ENCODE measurements around the gene IGFBP2.

Gene IGFBP2

GRCh38 chr2:216659276-216659675 lies 26.1 kb downstream of the IGFBP2 start:
- no peak overlapping the region for H3K9ac ChIP-seq (ENCODE audit: low read depth, low read length)
- peaks cover 27% of the 10 kb centered on the region for H3K36me3 ChIP-seq (ENCODE audit: insufficient read depth, low read length)
- H3K27me3 ChIP-seq (ENCODE audit: control insufficient read depth, insufficient read depth, low read length), result peaks cover 4% of the 10 kb centered on the region
- H3K9me3 ChIP-seq (replicated peaks; ENCODE audit: low read length), result no peaks in the 10 kb centered on the region
- no peak overlapping the region for H3K4me3 ChIP-seq (ENCODE audit: low read length)
- H3K4me1 ChIP-seq (ENCODE audit: control insufficient read depth, insufficient read depth, low read length), result peaks cover 15% of the 10 kb centered on the region
- H3K4me2 ChIP-seq (ENCODE audit: low read length), result no peak overlapping the region

GRCh38 chr2:216660496-216660895 lies 27.3 kb downstream of the IGFBP2 start:
- H3K4me1 ChIP-seq (ENCODE audit: control insufficient read depth, insufficient read depth, low read length), result peaks cover 19% of the 10 kb centered on the region
- no peak overlapping the region for H3K4me2 ChIP-seq (ENCODE audit: low read length)
- H3K36me3 ChIP-seq (ENCODE audit: insufficient read depth, low read length), result peaks cover 31% of the 10 kb centered on the region
- no peaks in the 10 kb centered on the region for H3K9me3 ChIP-seq (replicated peaks; ENCODE audit: low read length)
- peaks cover 4% of the 10 kb centered on the region for H3K27me3 ChIP-seq (ENCODE audit: control insufficient read depth, insufficient read depth, low read length)
- H3K9ac ChIP-seq (ENCODE audit: low read depth, low read length), result no peak overlapping the region
- H3K4me3 ChIP-seq (ENCODE audit: low read length), result no peak overlapping the region

GRCh38 chr2:216661051-216661450 lies 27.8 kb downstream of the IGFBP2 start:
- Histone ChIP-seq H3K9me3 (replicated peaks; ENCODE audit: low read length) (no peaks in the 10 kb centered on the region), H3K4me1 (ENCODE audit: control insufficient read depth, insufficient read depth, low read length) (peaks cover 19% of the 10 kb centered on the region), H3K27me3 (ENCODE audit: control insufficient read depth, insufficient read depth, low read length) (peaks cover 4% of the 10 kb centered on the region), H3K4me2 (ENCODE audit: low read length) (no peak overlapping the region), H3K36me3 (ENCODE audit: insufficient read depth, low read length) (peaks cover 31% of the 10 kb centered on the region), H3K4me3 (ENCODE audit: low read length) (no peak overlapping the region), H3K9ac (ENCODE audit: low read depth, low read length) (no peak overlapping the region)

- Histone ChIP-seq H3K4me1 (ENCODE audit: control insufficient read depth, insufficient read depth, low read length) (peaks cover 19% of the 10 kb centered on the region), H3K27me3 (ENCODE audit: control insufficient read depth, insufficient read depth, low read length) (peaks cover 4% of the 10 kb centered on the region), H3K9ac (ENCODE audit: low read depth, low read length) (no peak overlapping the region), H3K4me3 (ENCODE audit: low read length) (no peak overlapping the region), H3K36me3 (ENCODE audit: insufficient read depth, low read length) (peaks cover 25% of the 10 kb centered on the region), H3K4me2 (ENCODE audit: low read length) (no peak overlapping the region), H3K9me3 (replicated peaks; ENCODE audit: low read length) (no peaks in the 10 kb centered on the region)
These were observed 28.6 kb downstream of the IGFBP2 start for GRCh38 chr2:216661639-216662375.

- Histone ChIP-seq H3K4me3 (ENCODE audit: low read length) (no peak overlapping the region), H3K36me3 (ENCODE audit: insufficient read depth, low read length) (peaks cover 22% of the 10 kb centered on the region), H3K4me2 (ENCODE audit: low read length) (no peak overlapping the region), H3K4me1 (ENCODE audit: control insufficient read depth, insufficient read depth, low read length) (peaks cover 9% of the 10 kb centered on the region), H3K9me3 (replicated peaks; ENCODE audit: low read length) (no peaks in the 10 kb centered on the region), H3K9ac (ENCODE audit: low read depth, low read length) (no peak overlapping the region), H3K27me3 (ENCODE audit: control insufficient read depth, insufficient read depth, low read length) (peaks cover 4% of the 10 kb centered on the region)
These were observed 29.9 kb downstream of the IGFBP2 start for GRCh38 chr2:216663106-216663505.

GRCh38 chr2:216663846-216664245 lies 30.6 kb downstream of the IGFBP2 start:
- Histone ChIP-seq H3K4me1 (ENCODE audit: control insufficient read depth, insufficient read depth, low read length) (peaks cover 6% of the 10 kb centered on the region), H3K36me3 (ENCODE audit: insufficient read depth, low read length) (peaks cover 22% of the 10 kb centered on the region), H3K9ac (ENCODE audit: low read depth, low read length) (no peak overlapping the region), H3K9me3 (replicated peaks; ENCODE audit: low read length) (no peaks in the 10 kb centered on the region), H3K4me3 (ENCODE audit: low read length) (no peak overlapping the region), H3K4me2 (ENCODE audit: low read length) (no peak overlapping the region), H3K27me3 (ENCODE audit: control insufficient read depth, insufficient read depth, low read length) (peaks cover 9% of the 10 kb centered on the region)

GRCh38 chr2:216664593-216665034 lies 31.4 kb downstream of the IGFBP2 start:
- Histone ChIP-seq H3K9ac (ENCODE audit: low read depth, low read length) (no peak overlapping the region), H3K36me3 (ENCODE audit: insufficient read depth, low read length) (peaks cover 20% of the 10 kb centered on the region), H3K9me3 (replicated peaks; ENCODE audit: low read length) (no peaks in the 10 kb centered on the region), H3K27me3 (ENCODE audit: control insufficient read depth, insufficient read depth, low read length) (peaks cover 15% of the 10 kb centered on the region), H3K4me3 (ENCODE audit: low read length) (no peak overlapping the region), H3K4me1 (ENCODE audit: control insufficient read depth, insufficient read depth, low read length) (peaks cover 4% of the 10 kb centered on the region), H3K4me2 (ENCODE audit: low read length) (no peak overlapping the region)

GRCh38 chr2:216665242-216665641 lies 32.0 kb downstream of the IGFBP2 start:
- no peak overlapping the region for H3K9ac ChIP-seq (ENCODE audit: low read depth, low read length)
- no peak overlapping the region for H3K4me3 ChIP-seq (ENCODE audit: low read length)
- H3K9me3 ChIP-seq (replicated peaks; ENCODE audit: low read length), result no peaks in the 10 kb centered on the region
- peaks cover 16% of the 10 kb centered on the region for H3K36me3 ChIP-seq (ENCODE audit: insufficient read depth, low read length)
- H3K4me1 ChIP-seq (ENCODE audit: control insufficient read depth, insufficient read depth, low read length), result peaks cover 4% of the 10 kb centered on the region
- no peak overlapping the region for H3K4me2 ChIP-seq (ENCODE audit: low read length)
- H3K27me3 ChIP-seq (ENCODE audit: control insufficient read depth, insufficient read depth, low read length), result peaks cover 21% of the 10 kb centered on the region

- H3K36me3 ChIP-seq (ENCODE audit: insufficient read depth, low read length), result peaks cover 11% of the 10 kb centered on the region
- H3K4me1 ChIP-seq (ENCODE audit: control insufficient read depth, insufficient read depth, low read length), result peaks cover 4% of the 10 kb centered on the region
- no peaks in the 10 kb centered on the region for H3K9me3 ChIP-seq (replicated peaks; ENCODE audit: low read length)
- H3K9ac ChIP-seq (ENCODE audit: low read depth, low read length), result no peak overlapping the region
- H3K4me2 ChIP-seq (ENCODE audit: low read length), result no peak overlapping the region
- no peak overlapping the region for H3K4me3 ChIP-seq (ENCODE audit: low read length)
- peaks cover 26% of the 10 kb centered on the region for H3K27me3 ChIP-seq (ENCODE audit: control insufficient read depth, insufficient read depth, low read length)
These were observed 32.5 kb downstream of the IGFBP2 start for GRCh38 chr2:216665717-216666116.

- Histone ChIP-seq H3K36me3 (ENCODE audit: insufficient read depth, low read length) (peaks cover 10% of the 10 kb centered on the region), H3K27me3 (ENCODE audit: control insufficient read depth, insufficient read depth, low read length) (peaks cover 35% of the 10 kb centered on the region), H3K9ac (ENCODE audit: low read depth, low read length) (no peak overlapping the region), H3K4me3 (ENCODE audit: low read length) (no peak overlapping the region), H3K9me3 (replicated peaks; ENCODE audit: low read length) (no peaks in the 10 kb centered on the region), H3K4me2 (ENCODE audit: low read length) (no peak overlapping the region), H3K4me1 (ENCODE audit: control insufficient read depth, insufficient read depth, low read length) (peaks cover 4% of the 10 kb centered on the region)
These were observed 33.4 kb downstream of the IGFBP2 start for GRCh38 chr2:216666461-216667233.

- Histone ChIP-seq H3K27me3 (ENCODE audit: control insufficient read depth, insufficient read depth, low read length) (peaks cover 57% of the 10 kb centered on the region), H3K4me2 (ENCODE audit: low read length) (no peak overlapping the region), H3K9ac (ENCODE audit: low read depth, low read length) (no peak overlapping the region)
These were observed 37.3 kb downstream of the IGFBP2 start for GRCh38 chr2:216670266-216671080.

More at GRCh38 chr2:216670266-216671080, 37.3 kb downstream of the IGFBP2 start:
- Histone ChIP-seq H3K36me3 (ENCODE audit: insufficient read depth, low read length) (no peaks in the 10 kb centered on the region), H3K4me1 (ENCODE audit: control insufficient read depth, insufficient read depth, low read length) (no peaks in the 10 kb centered on the region), H3K4me3 (ENCODE audit: low read length) (no peak overlapping the region), H3K9me3 (replicated peaks; ENCODE audit: low read length) (no peaks in the 10 kb centered on the region)
